ENCODE data around the gene ASS1.

The ASS1 gene

DNA sequence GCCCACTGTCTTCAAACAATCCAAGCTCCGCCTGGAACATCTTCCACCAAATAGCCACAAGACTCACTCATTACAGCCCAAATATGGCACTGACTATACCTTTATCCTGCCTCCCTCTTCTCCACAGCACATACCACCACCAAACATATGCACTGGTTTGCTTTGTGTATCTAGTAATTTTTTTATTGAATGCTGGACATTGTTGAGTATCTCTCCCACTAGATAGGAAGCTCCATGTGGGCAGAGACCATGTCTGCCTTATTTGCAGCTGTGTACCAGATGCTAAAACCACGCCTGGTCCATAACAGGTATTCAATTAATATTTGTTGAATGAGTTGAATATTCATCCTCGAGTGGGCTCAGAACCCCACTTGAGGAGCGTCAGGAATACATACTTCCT, 67.4 kb downstream of the ASS1 start:
- DNase-seq: no peak

DNA sequence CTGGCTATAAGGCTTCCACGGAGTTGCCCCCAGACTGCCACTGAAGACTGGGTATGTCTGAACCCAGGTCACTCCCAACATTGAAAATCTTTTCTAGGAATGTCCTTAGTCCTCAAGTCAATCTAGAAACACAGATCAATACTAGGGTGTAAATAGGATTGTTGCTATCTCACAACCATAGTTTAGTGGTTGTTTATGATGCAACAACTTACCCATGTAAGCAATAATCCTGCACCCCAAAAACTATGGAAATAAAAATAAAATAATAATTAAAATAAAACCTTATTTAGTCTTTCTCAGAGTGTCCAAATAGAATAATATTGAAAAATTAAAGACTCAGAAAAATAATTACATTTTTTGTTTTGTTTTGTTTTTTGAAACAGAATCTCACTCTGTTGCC, 68.3 kb downstream of the ASS1 start:
- DNase-seq: no peak
- in situ Hi-C loops (cut with MboI; ENCODE audit: low pct_unique_long_range_greater_than_20kb, low sequenced_read_pairs): no loop called here

More for the DNA sequence above, 67.4 kb downstream of the ASS1 start:
- in situ Hi-C loops (cut with MboI; ENCODE audit: low pct_unique_long_range_greater_than_20kb, low sequenced_read_pairs): no loop called here

DNA sequence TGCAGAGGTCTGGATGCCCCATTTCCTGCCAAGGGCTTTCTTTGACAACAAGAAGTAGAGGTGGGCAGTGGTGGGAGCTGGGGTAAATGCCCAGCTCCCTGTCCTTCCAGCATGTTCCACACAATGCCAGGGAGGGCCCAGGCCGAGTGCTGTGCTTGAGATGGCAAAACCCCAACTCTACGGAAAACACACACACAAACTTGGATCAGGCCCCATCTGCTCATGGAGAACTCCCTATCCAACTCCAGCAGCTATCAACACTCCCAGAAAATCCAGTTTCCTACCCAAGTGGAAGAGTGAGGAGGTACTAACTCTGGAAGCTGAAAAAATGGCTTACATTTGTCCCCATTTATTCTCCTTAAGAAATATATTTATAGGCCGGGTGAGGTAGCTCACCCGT, 73.5 kb downstream of the ASS1 start:
- in situ Hi-C loops (cut with MboI; ENCODE audit: low pct_unique_long_range_greater_than_20kb, low sequenced_read_pairs): no loop called here

DNA sequence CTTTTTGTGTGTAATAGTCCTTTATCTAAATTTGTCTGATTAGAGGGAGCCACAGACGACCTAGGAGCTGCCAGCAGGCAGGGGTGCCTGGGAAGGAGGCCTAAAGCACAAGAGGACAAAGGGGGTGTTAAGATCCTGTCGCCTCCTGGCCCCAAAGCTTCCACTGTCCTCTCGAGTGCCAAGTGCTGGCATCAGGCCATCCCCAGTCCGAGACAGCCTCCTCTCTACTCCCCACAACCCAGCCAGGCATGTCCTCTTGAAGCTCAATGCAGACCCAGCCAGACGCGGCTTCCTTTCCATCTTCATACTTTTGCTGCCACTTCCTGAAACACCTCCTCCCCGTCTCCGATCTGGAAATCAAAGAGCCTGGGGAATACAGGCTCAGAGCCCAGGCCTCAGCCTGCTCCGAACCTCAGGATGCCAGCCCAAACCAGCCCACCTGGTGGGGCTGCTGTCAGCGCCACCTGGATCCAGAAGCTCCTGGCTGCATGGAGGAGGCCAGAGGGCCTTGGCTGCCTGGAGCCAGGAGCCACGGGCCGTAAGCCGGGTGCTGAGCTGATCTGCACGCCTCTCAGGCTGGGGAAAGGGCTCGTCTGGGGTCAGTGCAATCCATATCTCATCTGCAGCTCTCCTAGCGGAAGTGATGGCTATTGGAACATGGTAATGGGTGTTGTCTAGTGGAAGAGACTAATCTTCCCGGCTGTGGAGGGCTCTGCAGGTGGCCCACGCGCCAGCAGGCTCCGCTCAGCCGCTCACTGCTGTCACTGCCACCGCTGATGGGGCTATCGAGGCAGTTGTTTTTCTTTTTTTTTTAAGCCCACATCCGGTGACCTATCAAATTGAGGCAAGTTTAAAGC, 74.4 kb downstream of the ASS1 start:
- no peak for DNase-seq
- in situ Hi-C loops (cut with MboI; ENCODE audit: low pct_unique_long_range_greater_than_20kb, low sequenced_read_pairs): no loop called here

More for the DNA sequence above, 73.5 kb downstream of the ASS1 start:
- DNase-seq: no peak

DNA sequence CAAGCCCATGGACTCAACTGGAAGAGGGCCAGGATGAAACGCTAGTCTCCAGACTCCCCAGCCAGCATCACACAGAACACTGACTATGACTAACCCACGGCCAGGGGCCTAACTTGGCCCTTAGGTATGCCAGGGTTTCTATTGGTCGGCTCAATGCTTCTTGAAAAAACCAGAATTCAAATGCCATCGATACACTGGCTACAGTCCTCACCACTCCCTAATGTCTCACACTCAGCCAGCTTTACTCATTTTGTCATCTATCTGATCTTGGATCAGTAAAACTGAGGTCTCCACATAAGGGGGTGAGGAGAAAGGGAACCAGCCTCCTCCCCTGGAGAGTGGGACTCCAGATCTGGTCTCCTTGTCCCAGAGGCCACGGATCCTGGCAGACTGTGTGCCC, 75.2 kb downstream of the ASS1 start:
- DNase-seq: no peak
- in situ Hi-C loops (cut with MboI; ENCODE audit: low pct_unique_long_range_greater_than_20kb, low sequenced_read_pairs): no loop called here

DNA sequence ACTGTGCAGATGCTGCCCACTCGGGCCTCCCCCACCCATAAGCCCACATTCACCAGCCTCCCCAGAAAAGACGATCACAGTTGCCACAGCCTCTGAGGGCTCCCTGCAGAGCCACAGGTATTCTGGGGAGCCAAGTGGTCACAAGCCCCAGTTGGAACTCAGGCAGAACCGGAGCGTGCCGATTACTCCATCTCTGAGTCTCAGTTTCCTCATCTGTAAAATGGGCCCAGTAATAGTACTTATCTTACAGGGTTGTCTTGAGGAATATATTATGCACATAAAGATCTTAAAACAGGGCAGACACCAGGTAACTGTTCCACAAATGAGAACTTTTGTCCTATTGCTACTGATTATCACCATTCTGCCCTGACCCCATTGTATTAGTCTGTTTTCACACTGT, 77.0 kb downstream of the ASS1 start:
- in situ Hi-C loops (cut with MboI; ENCODE audit: low pct_unique_long_range_greater_than_20kb, low sequenced_read_pairs): no loop called here
- no peak for DNase-seq

DNA sequence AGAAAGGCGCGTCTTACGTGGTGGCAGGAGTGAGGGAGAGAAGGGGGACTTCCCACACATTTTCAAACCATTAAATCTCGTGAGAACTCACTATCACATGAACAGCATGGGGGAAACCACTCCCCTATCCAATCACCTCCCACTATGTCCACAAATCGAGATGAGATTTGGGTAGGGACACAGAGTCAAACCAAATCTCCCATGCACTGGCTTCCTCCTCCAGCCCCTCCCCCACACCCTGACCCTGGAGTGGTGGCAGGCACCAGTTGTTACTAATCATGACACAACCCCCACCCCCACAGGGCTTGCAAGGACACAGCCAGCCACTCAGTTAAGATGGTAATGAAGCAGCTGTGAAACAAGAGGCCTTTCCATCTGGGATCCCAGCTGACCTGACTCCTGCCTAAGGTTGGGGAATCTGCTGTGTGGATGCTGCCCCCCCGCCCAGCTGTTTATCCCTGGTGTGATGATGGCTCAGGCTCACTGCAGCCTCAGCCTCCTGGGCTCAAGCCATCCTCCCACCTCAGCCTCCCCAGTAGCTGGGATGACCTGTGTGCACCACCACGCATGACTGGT, 77.6 kb downstream of the ASS1 start:
- in situ Hi-C loops (cut with MboI; ENCODE audit: low pct_unique_long_range_greater_than_20kb, low sequenced_read_pairs): no loop called here
- DNase-seq: peak; percentile 60

DNA sequence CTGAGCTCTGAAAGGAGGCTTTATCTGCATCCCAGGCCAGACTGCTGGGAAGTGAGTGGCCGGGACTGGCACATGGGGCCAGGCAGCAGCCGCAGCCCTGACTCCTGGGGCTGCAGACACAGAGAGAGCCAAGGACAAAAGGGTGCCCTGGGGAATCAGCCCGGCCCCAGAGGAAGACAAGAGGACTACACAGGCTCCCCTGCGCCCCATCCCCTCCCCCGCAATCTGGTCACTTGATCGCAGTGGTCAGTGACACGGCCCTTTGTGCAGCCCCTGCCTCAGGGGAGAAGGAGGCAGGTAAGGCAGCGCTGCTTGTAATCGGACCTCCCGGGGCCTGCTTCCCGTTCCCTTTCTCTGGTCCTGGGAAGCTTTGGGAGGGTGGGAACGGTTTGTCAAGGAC, 79.2 kb downstream of the ASS1 start:
- in situ Hi-C loops (cut with MboI; ENCODE audit: low pct_unique_long_range_greater_than_20kb, low sequenced_read_pairs): no loop called here
- DNase-seq: no peak

DNA sequence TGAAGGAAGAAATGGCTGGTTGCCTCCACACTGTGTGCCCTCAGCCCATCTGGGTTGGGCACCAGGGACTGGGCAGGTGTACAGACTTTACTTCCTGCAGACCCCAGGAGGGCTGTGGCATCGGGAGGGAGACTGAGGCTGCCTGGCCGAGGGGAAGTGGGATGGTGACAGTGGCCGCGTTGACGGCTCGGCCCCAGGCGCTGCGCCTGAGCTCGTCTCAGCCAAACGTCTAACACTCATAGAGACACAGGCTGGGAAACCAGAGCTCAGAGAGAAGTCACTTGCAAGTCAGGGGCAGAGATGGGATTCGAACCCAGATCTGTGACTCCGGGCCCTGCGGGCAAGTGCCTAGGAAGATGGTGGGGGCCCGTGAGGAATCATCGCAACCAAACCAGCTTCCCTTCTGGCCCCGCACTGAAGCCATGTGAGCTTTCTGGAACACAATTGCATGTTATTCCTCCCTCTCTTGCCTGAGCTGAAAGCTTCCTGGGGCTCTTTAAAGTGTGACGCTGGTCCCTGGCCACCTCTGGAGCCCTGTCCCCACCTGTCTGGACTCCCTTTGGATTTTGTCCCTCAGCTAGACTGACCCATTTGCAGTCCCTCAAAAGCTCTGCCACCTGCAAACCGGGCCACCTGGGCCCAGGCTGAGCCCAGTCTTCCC, 81.6 kb downstream of the ASS1 start:
- in situ Hi-C loops (cut with MboI; ENCODE audit: low pct_unique_long_range_greater_than_20kb, low sequenced_read_pairs): no loop called here
- no peak for DNase-seq

DNA sequence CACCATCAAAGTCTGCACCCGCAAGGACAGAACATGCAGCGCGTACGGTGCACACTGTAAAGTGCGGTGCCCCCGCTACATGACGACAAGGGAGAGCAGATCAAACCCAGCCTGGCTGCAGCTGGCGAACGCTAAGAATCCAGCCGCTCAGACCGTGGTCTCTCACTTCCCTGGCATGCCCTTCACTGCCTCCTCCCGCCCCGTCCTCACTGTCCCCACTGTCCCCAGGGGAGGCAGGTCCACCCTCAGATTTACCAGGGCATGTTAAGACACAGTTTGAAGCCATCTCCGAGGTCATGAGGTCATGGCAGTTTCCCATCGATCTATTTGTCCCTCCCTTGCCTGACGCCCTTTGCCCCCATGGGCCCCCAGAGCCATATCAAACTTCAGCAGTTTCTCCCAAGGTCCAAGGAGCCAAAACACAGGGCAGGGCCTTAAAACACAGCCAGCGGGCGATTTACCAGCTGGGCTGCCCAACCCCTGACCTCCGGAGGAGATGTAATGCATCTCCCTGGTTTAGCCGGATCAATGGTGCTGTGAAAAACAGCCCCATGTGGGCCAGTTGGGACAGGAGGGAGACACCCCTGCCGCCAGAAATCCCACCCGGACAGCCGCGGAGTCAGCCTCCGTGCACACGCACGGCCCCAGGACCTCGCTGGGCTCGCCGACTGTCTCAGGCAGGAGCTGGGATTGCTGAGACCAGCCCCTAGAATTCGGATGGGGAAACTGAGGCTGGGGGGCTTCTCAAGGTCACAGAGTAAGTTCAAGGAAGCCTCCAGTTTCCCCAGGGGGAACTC, 82.3 kb downstream of the ASS1 start:
- DNase-seq: no peak
- in situ Hi-C loops (cut with MboI; ENCODE audit: low pct_unique_long_range_greater_than_20kb, low sequenced_read_pairs): no loop called here

DNA sequence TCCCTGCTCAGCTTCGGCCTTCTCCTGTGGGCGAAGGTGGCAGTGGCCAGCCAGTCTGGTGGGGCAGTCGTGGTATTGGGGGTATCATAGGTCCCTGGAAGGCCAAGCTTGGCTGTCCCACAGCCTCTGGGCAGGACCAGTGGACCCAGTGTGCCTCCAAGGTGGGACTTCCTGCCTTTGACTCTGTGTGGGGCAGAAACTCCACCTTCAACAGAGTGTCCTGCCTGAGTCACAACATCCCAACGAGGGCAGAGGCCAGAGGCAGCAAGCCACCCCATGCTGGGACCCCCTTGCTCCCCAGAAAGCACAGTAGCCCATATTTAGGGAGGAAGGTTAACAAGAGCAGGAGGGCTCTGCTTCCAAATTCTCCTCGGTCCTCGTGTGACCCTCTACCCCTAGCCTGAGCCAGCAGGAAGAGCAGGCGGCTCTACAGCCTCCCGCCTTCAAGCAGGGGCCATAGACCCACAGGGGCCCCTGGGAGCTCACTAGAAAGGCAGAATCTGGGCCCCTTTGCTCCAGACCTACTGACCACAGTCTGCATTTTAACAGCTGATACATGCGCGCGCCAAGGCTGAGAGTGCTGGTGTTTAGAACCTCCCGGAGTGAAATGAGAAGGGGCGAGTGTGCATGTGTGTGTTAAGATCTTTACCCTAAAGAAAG, 83.0 kb downstream of the ASS1 start:
- DNase-seq: no peak

DNA sequence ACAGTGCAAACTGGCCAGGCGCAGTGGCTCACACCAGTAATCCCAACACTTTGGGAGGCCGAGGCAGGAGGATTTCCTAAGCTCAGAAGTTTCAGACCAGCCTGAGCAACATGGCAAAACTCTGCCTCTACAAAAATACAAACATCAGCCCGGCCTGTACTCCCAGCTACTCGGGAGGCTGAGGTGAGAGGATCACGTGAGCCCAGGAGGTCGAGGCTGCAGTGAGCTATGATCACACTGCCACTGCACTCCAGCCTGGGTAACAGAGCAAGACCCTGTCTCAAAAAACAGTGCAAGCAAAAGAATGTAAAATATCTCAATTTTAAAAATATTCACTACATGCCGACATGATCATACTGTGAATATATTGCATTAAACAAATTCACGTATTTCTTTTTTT, 83.9 kb downstream of the ASS1 start:
- in situ Hi-C loops (cut with MboI; ENCODE audit: low pct_unique_long_range_greater_than_20kb, low sequenced_read_pairs): no loop called here
- DNase-seq: no peak

More for the DNA sequence above, 83.0 kb downstream of the ASS1 start:
- in situ Hi-C loops (cut with MboI; ENCODE audit: low pct_unique_long_range_greater_than_20kb, low sequenced_read_pairs): no loop called here

DNA sequence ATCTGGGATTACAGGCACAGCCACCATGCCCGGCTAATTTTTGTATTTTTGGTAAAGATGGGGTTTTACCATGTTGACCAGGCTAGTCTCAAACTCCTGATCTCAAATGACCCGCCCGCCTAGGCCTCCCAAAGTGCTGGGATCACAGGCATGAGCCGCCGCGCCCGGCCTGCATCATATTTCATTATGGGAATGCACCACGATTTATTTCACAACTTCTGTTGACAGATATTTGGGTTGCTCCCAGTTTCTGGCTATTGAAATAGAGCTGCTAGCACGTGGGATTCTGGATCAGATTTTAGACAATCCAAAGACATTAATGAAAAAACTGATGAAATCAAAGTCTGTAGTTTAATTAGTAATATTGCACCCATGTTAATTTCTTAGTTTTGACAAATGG, 86.2 kb downstream of the ASS1 start:
- in situ Hi-C loops (cut with MboI; ENCODE audit: low pct_unique_long_range_greater_than_20kb, low sequenced_read_pairs): no loop called here
- no peak for DNase-seq

DNA sequence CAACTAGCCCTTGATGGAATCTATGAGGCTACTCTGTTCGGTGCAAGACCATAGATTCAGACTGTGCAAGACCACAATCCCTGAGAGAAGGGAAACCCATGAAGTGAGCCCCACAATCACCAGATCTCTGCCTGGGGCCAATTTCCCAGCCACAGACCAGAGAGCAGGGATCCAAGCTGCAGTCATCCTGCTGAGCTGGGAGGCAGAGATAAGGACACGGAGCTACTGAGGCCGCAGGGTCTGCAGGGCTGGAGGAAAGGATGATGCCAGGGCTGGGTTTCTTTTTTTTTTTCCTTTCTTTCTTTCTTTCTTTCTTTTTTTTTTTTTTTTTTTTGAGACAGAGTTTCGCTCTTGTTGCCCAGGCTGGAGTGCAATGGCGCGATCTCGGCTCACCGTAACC, 86.9 kb downstream of the ASS1 start:
- in situ Hi-C loops (cut with MboI; ENCODE audit: low pct_unique_long_range_greater_than_20kb, low sequenced_read_pairs): no loop called here
- no peak for DNase-seq

DNA sequence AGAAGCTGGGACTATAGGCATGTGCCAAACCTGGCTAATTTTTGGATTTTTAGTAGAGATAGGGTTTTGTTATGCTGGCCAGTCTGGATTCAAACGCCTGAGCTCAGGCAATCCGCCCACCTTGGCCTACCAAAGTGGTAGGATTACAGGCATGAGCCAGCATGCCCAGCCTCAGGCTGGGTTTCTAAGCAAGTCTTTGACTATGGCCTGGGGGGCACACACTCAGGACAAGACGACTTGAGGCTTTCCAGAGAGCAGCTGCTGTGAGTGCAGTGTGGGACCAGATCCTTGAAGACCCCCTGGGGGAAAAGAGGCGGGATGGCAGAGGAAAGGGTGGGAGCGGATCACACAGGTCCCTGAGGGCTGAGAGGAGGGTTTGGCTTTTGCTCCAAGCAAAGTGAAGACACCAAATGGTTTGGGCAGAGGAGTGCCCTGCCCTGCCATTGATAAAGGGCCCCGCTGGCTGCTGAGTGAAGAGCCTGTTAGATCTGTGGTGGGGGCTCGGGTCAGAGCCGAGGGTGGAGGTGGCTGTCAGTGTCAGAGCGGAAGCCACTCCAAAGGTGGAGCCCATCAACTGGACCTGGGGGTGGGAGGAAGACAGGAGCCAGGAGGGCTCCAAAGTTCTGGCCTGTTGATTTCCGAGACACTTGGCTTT, 87.8 kb downstream of the ASS1 start:
- DNase-seq: no peak
- in situ Hi-C loops (cut with MboI; ENCODE audit: low pct_unique_long_range_greater_than_20kb, low sequenced_read_pairs): no loop called here

DNA sequence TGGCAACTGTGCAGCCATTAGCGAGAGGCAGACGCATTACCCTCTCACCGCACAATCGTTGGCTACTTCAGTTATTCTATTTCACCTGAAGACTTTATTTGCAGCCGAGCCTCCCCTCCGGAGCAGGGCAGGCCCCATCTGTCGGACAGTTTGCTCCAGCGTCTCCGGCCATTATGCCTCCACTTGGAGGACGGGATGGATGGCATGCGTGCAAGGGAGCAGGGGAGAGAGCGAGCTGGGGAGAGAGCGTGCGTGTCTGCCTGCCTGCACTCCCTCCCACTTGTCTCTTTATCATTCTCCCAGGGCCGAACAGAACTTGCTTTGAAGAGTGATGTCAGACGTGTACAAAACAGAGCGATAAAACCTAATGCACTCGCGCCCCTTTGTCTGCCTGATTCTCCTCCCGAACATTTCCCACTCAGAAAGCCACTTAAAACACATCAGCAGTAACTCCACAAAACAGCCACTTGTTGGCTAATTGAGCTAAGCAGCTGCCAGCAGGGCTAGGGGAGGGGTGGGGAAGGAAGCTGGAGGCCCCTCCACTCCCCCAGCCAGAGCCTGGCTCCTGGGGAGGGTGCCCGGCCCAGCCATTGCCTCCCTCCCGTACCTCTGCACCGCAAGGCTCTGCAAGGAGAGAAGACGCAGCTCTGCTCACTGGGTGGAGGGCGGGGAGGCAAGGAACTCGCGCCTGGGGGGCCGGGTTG, 91.2 kb downstream of the ASS1 start:
- peak; percentile 34 for DNase-seq

DNA sequence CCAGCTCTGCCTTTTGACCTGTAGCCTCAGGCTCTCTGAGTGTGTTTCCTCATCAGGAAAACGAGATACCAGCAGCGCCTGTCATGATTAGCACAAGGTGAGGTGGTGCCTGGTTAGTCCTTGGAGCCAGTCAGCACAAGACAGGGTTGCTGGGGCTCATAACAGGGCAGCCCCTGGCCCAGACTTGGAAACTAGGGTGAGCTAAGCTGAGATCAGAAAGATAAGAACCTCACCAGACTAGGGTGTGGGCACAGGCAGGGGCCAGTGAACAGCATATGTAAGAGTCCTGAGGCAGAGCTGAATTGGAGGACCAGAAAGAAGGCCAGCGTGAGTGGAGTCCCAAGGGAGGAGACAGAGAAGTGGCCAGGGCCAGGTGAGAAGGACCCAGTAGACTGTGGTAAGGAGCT, 91.9 kb downstream of the ASS1 start:
- in situ Hi-C loops (cut with MboI; ENCODE audit: low pct_unique_long_range_greater_than_20kb, low sequenced_read_pairs): no loop called here

More for the DNA sequence above, 91.2 kb downstream of the ASS1 start:
- in situ Hi-C loops (cut with MboI; ENCODE audit: low pct_unique_long_range_greater_than_20kb, low sequenced_read_pairs): no loop called here

More for the DNA sequence above, 91.9 kb downstream of the ASS1 start:
- DNase-seq: no peak
